ENCODE data around the gene LHFPL6.

DNA sequence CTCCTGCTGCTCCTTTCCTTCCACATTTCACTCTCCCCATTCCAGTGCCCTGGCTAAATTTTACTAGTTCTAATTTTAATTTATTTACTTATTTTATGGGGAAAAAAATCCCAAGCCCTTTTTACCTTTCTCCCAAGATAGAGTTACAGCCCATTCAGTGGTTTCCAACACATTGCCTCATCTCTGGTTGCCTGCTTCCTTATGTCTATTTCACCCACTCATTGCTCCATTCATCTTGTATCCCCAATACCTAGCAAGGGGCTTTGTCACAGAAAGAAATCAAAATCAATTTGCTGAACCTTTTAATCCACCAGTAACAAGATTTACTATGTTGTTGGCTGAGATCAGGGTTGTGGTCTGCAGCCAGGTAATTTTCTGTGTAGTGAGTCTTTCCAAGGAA is 55.9 kb downstream of the LHFPL6 start:
- TF ChIP-seq, protein P1, sequence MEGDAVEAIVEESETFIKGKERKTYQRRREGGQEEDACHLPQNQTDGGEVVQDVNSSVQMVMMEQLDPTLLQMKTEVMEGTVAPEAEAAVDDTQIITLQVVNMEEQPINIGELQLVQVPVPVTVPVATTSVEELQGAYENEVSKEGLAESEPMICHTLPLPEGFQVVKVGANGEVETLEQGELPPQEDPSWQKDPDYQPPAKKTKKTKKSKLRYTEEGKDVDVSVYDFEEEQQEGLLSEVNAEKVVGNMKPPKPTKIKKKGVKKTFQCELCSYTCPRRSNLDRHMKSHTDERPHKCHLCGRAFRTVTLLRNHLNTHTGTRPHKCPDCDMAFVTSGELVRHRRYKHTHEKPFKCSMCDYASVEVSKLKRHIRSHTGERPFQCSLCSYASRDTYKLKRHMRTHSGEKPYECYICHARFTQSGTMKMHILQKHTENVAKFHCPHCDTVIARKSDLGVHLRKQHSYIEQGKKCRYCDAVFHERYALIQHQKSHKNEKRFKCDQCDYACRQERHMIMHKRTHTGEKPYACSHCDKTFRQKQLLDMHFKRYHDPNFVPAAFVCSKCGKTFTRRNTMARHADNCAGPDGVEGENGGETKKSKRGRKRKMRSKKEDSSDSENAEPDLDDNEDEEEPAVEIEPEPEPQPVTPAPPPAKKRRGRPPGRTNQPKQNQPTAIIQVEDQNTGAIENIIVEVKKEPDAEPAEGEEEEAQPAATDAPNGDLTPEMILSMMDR (IDR thresholded peaks at IDR 0.05; ENCODE audit: insufficient read depth, low read depth, low read length), result no peak
- no peak for TF ChIP-seq EZH2 (IDR thresholded peaks at IDR 0.05; ENCODE audit: insufficient read depth, low read length)

Data from astrocyte (in vitro differentiated cells and primary cell).